HG03196 (cell line): Measurements from ENCODE around the gene TFCP2L1.

Source experiments
- ATAC-seq: cut with Tn5 transposase; IDR thresholded peaks from one replicate; pipeline ENCODE4 v1.9.1; 2021; ENCODE audit not compliant: unreplicated experiment

TFCP2L1 gene

DNA sequence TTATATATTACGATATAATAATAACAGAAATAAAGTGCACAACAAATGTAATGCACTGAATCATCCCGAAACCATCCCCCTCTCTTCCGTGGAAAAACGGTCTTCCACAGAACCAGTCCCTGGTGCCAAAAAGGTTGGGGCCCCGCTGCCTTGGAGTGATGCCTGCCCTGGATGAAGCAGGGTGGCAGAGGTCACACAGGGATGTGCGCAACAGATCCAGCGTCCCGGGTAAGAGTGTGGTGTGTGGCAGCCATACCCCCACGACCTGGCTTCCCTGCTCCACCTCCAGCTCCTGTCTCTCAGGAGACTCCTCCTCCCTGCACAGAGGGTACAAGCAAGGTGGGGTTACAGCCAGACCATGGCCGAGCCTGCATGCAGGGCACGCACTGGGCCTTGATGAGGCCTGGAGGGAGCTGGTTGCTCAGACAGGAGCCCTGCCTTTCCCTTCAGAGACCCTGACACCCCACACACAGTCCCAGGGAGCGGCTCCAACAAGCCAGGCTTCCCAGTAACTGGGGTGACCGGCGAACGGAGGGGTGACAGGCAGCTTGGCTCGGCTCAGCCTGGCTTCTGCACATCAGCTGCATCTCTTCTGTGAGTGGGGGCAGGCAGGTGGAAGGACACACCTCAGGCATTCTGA lies 41.1 kb downstream of the TFCP2L1 start:
- ATAC-seq = no peak

GRCh38 chr2:121242976-121243375 lies 42.0 kb downstream of the TFCP2L1 start:
- no peak for ATAC-seq

GRCh38 chr2:121242175-121242875 lies 42.7 kb downstream of the TFCP2L1 start:
- no peak for ATAC-seq

GRCh38 chr2:121241466-121241865 lies 43.5 kb downstream of the TFCP2L1 start:
- ATAC-seq = no peak

GRCh38 chr2:121240436-121240835 lies 44.6 kb downstream of the TFCP2L1 start:
- ATAC-seq = no peak

DNA sequence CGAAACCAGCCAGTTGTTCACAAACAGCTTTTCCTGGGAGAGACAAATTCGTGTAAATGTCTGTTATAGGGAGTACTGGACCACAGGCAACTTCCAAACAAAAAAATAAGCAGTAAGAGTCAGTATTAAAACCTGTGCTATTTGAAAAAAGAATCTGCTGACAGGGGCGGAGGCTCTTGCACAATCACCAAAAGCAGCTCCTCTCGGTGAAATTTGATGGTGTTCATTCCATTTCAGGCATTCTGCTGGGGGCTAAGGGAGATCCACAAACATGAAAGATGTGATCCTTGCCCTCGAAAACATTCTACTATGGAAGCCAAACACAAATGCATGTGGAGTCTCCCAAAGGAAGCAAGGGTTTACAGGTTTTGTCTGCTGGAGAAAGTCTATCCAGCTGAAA lies 45.0 kb downstream of the TFCP2L1 start:
- no peak for ATAC-seq

- no peak for ATAC-seq
These were observed 45.5 kb downstream of the TFCP2L1 start for GRCh38 chr2:121239471-121239870.

- ATAC-seq = no peak
These were observed 46.2 kb downstream of the TFCP2L1 start for GRCh38 chr2:121238828-121239227.

- ATAC-seq = no peak
These were observed 46.9 kb downstream of the TFCP2L1 start for GRCh38 chr2:121237980-121238665.

- ATAC-seq = no peak
These were observed 47.5 kb downstream of the TFCP2L1 start for GRCh38 chr2:121237336-121237979.

- ATAC-seq = no peak
These were observed 48.3 kb downstream of the TFCP2L1 start for GRCh38 chr2:121236650-121237180.

DNA sequence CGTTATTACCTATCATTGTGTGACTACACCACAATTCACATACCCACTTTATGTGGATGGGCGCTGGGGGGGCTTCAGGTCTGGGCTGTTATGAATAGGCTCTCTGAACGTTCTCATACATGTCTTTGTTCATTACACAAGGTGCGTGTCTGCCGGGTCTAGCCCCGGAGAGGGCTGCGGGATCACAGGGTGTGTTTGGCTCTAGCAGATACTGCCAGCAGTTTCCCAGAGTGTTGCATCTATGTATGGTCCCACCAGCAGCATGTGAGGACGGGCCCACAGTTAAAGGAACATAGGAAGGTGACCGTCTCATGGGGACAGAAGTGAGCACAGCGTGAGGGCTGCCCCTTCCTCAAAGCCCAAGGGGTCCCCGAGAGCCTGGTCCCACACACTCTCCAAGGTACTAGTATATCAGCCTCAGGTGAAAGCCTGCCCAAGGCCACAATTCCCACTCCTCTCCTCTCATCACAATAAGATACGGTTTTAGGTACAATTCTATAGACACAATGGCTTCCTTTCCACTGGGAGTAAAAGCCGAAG lies 48.8 kb downstream of the TFCP2L1 start:
- no peak for ATAC-seq

- ATAC-seq = no peak
These were observed 49.5 kb downstream of the TFCP2L1 start for GRCh38 chr2:121235542-121235941.

DNA sequence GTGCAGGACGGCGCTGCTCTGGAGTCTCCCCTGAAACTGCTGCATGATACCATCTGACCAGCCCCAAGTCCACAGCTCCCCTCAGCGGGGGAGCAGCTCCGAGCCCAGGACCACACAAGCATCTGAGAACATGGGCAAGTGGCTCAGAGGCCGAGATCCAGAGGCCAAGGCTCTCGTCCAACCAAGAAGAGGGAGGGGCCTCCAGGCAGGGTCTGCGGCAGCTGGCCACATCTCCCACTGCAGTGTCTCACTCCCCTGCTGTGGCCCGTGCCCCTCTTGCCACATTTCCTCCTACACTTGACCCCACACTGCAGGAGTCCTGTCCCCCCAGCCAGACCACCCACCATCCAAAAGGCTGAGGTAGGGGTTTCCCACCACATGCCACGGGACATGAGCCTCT lies 50.2 kb downstream of the TFCP2L1 start:
- no peak for ATAC-seq

- no peak for ATAC-seq
These were observed 50.9 kb downstream of the TFCP2L1 start for GRCh38 chr2:121234144-121234543.

GRCh38 chr2:121233486-121234110 lies 51.4 kb downstream of the TFCP2L1 start:
- ATAC-seq = no peak

- no peak for ATAC-seq
These were observed 52.3 kb downstream of the TFCP2L1 start for GRCh38 chr2:121232626-121233265.

DNA sequence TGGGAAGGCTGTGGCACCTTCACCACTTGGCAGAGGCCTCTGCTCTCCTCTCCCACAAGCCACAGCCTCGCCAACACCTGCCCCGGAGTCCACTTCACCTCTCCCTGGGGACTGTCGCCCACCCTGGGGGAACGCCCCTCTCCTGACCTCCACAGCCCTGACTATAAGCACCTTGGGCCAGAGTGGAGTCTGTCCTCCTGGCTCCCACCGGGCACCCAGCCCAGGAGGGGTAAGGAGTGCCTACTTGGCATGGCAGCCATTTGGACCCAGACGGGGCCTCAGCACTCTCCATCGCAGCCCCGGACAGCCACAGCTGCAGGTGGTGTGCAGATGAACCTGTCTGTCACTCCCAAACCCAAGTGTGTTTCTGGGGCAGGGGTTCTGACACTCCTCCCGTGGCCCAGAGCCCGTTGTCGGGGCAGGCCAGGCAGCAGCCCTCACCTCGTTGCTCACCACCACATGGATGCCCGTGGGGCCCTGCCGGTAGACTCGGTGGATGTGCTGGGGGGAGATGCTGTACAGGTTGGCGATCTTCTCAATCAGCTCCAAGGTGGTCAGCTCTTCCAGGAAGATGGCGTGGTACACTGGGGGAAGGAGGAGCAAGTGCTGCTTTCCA lies 53.5 kb downstream of the TFCP2L1 start:
- ATAC-seq = no peak

GRCh38 chr2:121228521-121228920 lies 56.5 kb downstream of the TFCP2L1 start:
- ATAC-seq = no peak
